IMR-90 (cell line): ENCODE results near the gene VAMP5.

Experiments
- CEBPB ChIP-seq: IDR thresholded peaks from 2 replicates; pipeline ENCODE4 v1.6.1; 2012; ENCODE audit warnings: low read depth, low read length, improper control_type of control experiment
- CTCF ChIP-seq: conservative IDR thresholded peaks from 2 replicates; pipeline ENCODE4 v1.5.1; 2012; ENCODE audit warnings: mild to moderate bottlenecking, low read depth, low read length, improper control_type of control experiment
- MAFK ChIP-seq: IDR thresholded peaks from 2 replicates; pipeline ENCODE4 v1.6.1; 2012; ENCODE audit warnings: low read depth, low read length, improper control_type of control experiment
- MXI1 ChIP-seq: IDR thresholded peaks from 2 replicates; pipeline ENCODE4 v1.6.1; 2012; ENCODE audit warnings: low read depth, mild to moderate bottlenecking, low read length, moderate library complexity, borderline replicate concordance
- POLR2A ChIP-seq: IDR thresholded peaks from 2 replicates; pipeline ENCODE4 v1.6.1; 2012; ENCODE audit warnings: mild to moderate bottlenecking, low read depth, low read length

GRCh38 chr2:85582492-85582891, 1.7 kb upstream of the VAMP5 start:
- TF ChIP-seq CEBPB (no peak), POLR2A (no peak), CTCF (no peak), MAFK (no peak), MXI1 (no peak)
